Stimulated activated CD4-positive, alpha-beta T cell treated with anti-CD3 and anti-CD28 coated beads, Interleukin-4, amount 100 ng/mL, for 48 hours (primary cell): ENCODE results near the gene PCDHA9.
"Not testable (repeated sequence)": the region's sequence is repeated elsewhere in the genome, so short reads cannot be mapped to it uniquely, and the experiment has no call there.

Experiments used
- DNase-seq, 2 donors: peaks; one replicate each; pipeline ENCODE4 v3.0.0-alpha.2; 2020; ENCODE audit warnings: low read depth in 2 of 2

Gene PCDHA9

GRCh38 chr5:140848139-140849102 is at the start of gene PCDHA9:
PCDHA9 (plus strand) TSS chr5:140848382; CDS start chr5:140848496, 114 bp downstream.
- not testable (repeated sequence) for DNase-seq

GRCh38 chr5:140800816-140801493 is 47.2 kb upstream of the PCDHA9 start, which contains the start of gene PCDHA3:
PCDHA3 (plus strand) TSS chr5:140801057.
- DNase-seq, result no peak

GRCh38 chr5:140801494-140801841 is 46.7 kb upstream of the PCDHA9 start:
- no peak for DNase-seq

GRCh38 chr5:140802381-140802780 is 45.8 kb upstream of the PCDHA9 start:
- DNase-seq, result not testable (repeated sequence)

- DNase-seq, result no peak
Observed at GRCh38 chr5:140802781-140803271, 45.4 kb upstream of the PCDHA9 start.

GRCh38 chr5:140806834-140807775 is 41.1 kb upstream of the PCDHA9 start, which contains the start of gene PCDHA4:
PCDHA4 (plus strand) TSS chr5:140807068.
- peak; percentile 5 to 22 for DNase-seq

GRCh38 chr5:140808241-140808888 is 39.8 kb upstream of the PCDHA9 start:
- DNase-seq, result not testable (repeated sequence)

GRCh38 chr5:140808889-140809291 is 39.3 kb upstream of the PCDHA9 start:
- DNase-seq, result no peak

- DNase-seq, result peak; percentile 10 to 42
Observed at GRCh38 chr5:140821375-140822280, 26.6 kb upstream of the PCDHA9 start, which contains the start of gene PCDHA5. PCDHA5 (plus strand) TSS chr5:140821613.

- DNase-seq, result no peak
Observed at GRCh38 chr5:140822281-140822629, 25.9 kb upstream of the PCDHA9 start.

GRCh38 chr5:140822969-140823368 is 25.2 kb upstream of the PCDHA9 start:
- DNase-seq, result not testable (repeated sequence)

- no peak for DNase-seq
Observed at GRCh38 chr5:140823475-140823874, 24.7 kb upstream of the PCDHA9 start.

- no peak for DNase-seq
Observed at GRCh38 chr5:140827704-140828361, 20.3 kb upstream of the PCDHA9 start, which contains the start of gene PCDHA6. PCDHA6 (plus strand) TSS chr5:140827960; CDS start chr5:140828092, 132 bp downstream.

- no peak for DNase-seq
Observed at GRCh38 chr5:140828362-140828737, 19.8 kb upstream of the PCDHA9 start.

GRCh38 chr5:140829511-140830501 is 18.4 kb upstream of the PCDHA9 start:
- not testable (repeated sequence) for DNase-seq

- no peak for DNase-seq
Observed at GRCh38 chr5:140833993-140834392, 14.2 kb upstream of the PCDHA9 start, which contains the start of gene PCDHA7. PCDHA7 (plus strand) TSS chr5:140834269; CDS start chr5:140834384, 115 bp downstream.

GRCh38 chr5:140834439-140835008 is 13.7 kb upstream of the PCDHA9 start:
- DNase-seq, result not testable (repeated sequence)
